SK-MEL-5 (cell line): ENCODE data around the gene PACRG. TPM values are rescaled to one million over a fixed set of nuclear protein-coding genes. Genes with fewer than 3 reads are reported as not detected.

ENCODE experiments used
- DNase-seq: peaks from one replicate; pipeline ENCODE4 v3.0.0-alpha.2; 2016; ENCODE audit warnings: low read depth, low spot score
- in situ Hi-C: cut with HindIII; loops from 2 replicates; pipeline ENCODE4 v1.10.0; 2016; ENCODE audit warnings: low sequenced_read_pairs, high pct_unique_total_duplicates, low pct_unique_long_range_greater_than_20kb
- total RNA-seq: library from RNA; depleted of rRNA; stranded (reverse); fragments of >200 nt; shearing (Covaris generic); gene quantifications from 2 replicates; pipeline ENCODE4 v1.2.3, GENCODE V29; 2014

Gene PACRG
- total RNA-seq, 1 experiment from 2014 or later: not detected

- in situ Hi-C loops: no loop called here
- no peak for DNase-seq
These were observed 23.8 kb upstream of the PACRG start for GRCh38 chr6:162704001-162704400.

GRCh38 chr6:162705736-162706135 lies 22.0 kb upstream of the PACRG start:
- in situ Hi-C loops: no loop called here
- no peak for DNase-seq

DNA sequence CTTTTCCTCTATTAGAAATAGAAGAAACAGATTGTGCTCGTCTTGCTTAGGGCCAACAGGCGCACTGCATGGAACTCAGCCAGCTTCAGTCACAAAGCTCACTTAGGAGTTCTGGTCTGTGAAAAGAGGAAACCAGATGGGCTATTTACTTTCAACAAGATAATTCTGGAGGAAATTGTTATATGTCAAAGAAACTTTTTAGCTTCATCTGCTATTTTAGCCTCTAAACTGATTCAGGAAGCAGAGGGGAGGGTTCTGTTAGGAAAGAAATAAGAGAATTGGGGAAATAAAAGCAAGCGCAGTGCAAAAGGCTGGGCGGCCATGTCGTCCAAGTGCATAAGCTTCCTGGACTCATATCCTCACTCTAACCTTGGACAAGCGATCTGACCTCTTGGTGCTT lies 21.5 kb upstream of the PACRG start:
- no peak for DNase-seq
- in situ Hi-C loops: no loop called here

DNA sequence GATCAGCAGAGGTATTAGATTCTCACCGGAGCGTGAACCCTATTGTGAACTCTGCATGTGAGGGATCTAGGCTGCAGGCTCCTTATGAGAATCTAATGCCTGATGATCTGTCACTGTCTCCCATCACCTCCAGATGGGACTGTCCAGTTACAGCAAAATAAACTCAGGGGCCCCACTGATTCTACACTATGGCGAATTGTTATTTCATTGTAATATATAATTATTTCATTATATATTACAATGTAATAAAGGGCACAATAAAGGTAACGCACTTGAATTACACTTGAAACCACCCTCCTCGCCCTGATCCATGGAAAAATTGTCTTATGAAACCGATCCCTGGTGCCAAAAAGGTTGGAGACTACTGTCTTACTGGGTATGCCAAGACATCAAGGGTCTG lies 18.8 kb upstream of the PACRG start:
- in situ Hi-C loops: no loop called here
- DNase-seq: no peak

DNA sequence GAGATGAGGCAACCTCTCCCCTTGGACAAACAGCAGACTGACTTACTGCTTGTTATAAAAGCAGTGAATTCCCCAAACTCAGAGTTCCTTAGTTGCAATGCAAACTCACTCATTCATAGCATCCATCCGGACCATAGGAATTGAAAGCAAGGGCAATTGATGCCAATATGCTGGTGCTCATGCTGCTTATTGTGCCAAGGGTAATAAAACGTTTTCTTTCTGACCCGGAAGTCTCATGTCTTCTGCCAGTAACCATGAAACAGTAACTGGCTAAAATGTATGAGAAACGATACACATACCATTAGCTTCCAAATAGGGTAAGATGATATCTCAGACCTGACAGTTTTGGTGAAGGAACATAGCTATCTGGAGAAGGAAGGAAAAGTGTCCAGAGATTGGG lies 18.3 kb upstream of the PACRG start:
- no peak for DNase-seq
- in situ Hi-C loops: no loop called here

DNA sequence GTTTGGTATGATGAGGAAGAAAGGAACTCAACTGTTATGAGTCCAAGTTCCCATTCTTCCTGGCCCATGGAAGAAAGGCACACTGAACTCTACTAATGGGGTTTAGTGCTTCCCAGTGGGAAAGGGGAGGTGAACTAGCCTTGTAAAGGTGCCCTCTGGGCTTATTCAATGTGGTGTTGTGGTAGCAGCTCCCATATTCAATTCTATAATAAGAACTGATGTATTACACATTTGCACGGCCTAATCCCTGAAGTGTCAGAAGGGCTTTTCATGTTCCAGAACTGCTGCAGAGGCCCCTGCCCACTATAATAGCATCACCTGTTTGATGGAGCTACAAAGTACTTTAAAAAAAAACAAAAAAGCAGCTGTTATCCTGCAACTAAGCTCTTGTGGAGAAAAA lies 17.4 kb upstream of the PACRG start:
- no peak for DNase-seq
- in situ Hi-C loops: no loop called here

GRCh38 chr6:162710936-162711335 lies 16.8 kb upstream of the PACRG start:
- in situ Hi-C loops: no loop called here
- DNase-seq: no peak

- in situ Hi-C loops: no loop called here
- DNase-seq: no peak
These were observed 16.4 kb upstream of the PACRG start for GRCh38 chr6:162711376-162711775.

DNA sequence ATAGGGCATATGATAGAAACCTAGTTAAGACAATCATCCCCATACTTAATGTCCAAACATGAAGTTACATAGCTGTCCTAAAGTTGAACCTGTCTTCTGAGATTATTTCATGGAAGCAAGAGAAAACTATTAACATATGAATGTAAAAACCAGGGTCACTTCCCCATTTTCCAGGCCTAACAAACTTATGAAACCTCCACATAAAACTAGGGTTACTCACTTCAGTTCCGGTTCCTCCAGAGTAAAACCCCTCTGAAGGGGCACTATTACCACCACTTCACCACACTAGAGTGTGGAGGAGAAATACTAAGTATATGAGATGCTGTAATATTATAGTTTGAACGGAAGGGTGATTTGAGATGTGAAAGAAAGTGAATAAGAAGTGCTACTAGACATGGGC lies 15.1 kb upstream of the PACRG start:
- no peak for DNase-seq
- in situ Hi-C loops: no loop called here

- no peak for DNase-seq
- in situ Hi-C loops: no loop called here
These were observed 13.6 kb upstream of the PACRG start for GRCh38 chr6:162713974-162714780.

GRCh38 chr6:162715601-162716000 lies 12.2 kb upstream of the PACRG start:
- no peak for DNase-seq
- in situ Hi-C loops: no loop called here

- in situ Hi-C loops: no loop called here
- no peak for DNase-seq
These were observed 8.2 kb upstream of the PACRG start for GRCh38 chr6:162719528-162719927.

DNA sequence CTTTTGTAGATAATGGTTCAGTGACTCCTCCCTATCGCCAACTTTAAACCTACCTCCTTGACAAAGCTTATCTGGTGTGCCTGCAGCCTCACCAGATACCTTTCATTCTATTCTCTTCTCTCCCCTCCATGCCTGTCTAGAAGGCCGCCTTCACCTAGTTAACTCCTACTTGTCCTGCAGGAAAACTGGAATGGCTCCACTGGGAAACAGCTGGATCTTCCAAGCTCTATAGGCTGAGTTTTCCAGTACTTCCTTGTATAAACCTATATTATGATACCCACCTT lies 6.4 kb upstream of the PACRG start:
- in situ Hi-C loops: no loop called here

DNA sequence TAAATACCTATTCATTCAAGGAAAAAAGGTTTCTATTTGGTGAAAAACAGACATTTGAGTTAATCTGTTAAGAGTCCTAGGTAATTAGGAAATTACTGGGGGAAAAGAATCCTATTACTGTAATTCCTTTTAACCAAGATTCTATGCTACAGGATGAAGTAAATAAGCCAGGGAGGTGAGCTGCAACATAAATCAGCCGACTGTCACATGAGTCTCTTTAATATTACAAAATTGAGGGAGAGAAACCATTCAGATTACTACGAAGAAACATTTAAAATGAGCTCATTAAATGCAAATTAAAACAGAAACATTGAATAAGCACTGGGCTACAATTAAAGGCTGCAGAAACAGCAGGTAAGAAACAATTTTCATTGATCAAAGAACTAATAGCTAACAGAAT lies 5.5 kb upstream of the PACRG start:
- in situ Hi-C loops: no loop called here
- no peak for DNase-seq

More for the DNA sequence above, 6.4 kb upstream of the PACRG start:
- no peak for DNase-seq

GRCh38 chr6:162722633-162723032 lies 5.1 kb upstream of the PACRG start:
- DNase-seq: no peak
- in situ Hi-C loops: no loop called here

GRCh38 chr6:162726947-162727321 lies 840 bp upstream of the PACRG start:
- DNase-seq: peak; percentile 4
- in situ Hi-C loops: no loop called here

GRCh38 chr6:162728197-162728596 lies 423 bp downstream of the PACRG start:
- in situ Hi-C loops: no loop called here
- DNase-seq: no peak

DNA sequence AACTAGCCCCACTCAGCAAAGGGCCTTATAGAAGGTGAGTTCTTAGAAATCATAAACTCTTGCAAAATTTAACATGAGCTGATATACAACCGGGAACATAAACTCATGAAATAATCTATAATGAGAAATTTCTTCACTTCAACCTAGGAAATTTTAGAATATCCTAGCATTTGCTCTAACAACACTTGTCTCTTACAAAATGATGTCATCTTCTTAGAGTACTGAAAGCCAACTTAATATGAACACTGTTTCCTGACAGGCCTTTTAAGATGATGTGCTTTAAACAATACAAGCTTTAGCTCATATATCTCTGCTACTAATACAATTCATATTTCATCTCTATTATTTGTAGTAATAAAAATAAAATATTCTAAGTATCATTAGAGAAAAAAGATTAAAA lies 932 bp downstream of the PACRG start:
- no peak for DNase-seq
- in situ Hi-C loops: no loop called here

- DNase-seq: no peak
- in situ Hi-C loops: no loop called here
These were observed 2.7 kb downstream of the PACRG start for GRCh38 chr6:162730502-162730901.

- in situ Hi-C loops: no loop called here
- DNase-seq: no peak
These were observed 5.7 kb downstream of the PACRG start for GRCh38 chr6:162733489-162733888.
